ENCODE measurements around the gene GATA3.

Gene GATA3

DNA sequence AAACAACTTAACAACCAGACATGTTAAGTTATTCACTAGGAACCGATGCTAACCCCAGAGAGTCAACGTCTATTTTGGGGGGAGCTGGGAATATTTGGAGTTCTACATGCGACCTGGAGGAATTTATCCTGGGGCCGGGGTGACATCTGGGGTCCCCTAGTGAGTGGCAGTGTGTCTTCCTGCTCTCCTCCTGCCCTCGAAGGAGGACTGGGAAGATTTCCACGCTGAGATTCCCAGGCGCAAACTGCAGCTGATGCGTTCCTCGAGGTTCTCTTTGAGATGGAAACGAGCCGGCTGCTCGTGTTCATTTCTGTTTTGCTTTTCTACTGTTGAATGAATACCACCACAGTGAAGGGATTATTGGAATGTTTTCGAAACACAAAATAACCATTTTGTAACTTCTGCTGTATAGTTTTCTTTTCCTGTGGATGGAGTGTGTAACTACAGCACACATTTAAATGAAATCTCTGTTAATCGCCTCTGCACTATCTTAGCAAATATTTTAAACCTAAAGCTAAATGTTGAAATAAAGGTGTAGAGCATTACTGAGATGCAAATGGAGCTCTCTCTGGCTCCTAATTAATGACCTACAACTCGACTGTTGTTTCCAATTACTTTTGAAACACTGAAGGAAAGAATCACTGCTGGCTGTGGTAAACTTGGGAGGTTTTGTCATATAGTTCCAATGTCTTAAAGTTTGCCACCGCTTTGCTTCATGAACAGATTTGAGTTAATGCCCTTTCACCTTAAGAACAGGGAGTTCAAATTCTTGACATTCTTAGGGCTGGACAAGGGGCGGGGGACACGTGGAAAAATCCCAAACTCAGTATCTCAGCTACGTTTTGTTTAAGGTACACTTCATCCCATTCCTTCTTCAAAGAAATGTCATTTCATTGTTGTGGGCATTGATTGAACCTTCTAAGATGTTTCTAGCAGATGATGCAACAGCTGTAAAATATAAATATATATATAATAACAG lies 21.1 kb downstream of the GATA3 start:
- TF ChIP-seq, protein P1, sequence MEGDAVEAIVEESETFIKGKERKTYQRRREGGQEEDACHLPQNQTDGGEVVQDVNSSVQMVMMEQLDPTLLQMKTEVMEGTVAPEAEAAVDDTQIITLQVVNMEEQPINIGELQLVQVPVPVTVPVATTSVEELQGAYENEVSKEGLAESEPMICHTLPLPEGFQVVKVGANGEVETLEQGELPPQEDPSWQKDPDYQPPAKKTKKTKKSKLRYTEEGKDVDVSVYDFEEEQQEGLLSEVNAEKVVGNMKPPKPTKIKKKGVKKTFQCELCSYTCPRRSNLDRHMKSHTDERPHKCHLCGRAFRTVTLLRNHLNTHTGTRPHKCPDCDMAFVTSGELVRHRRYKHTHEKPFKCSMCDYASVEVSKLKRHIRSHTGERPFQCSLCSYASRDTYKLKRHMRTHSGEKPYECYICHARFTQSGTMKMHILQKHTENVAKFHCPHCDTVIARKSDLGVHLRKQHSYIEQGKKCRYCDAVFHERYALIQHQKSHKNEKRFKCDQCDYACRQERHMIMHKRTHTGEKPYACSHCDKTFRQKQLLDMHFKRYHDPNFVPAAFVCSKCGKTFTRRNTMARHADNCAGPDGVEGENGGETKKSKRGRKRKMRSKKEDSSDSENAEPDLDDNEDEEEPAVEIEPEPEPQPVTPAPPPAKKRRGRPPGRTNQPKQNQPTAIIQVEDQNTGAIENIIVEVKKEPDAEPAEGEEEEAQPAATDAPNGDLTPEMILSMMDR (IDR thresholded peaks at IDR 0.05; ENCODE audit: insufficient read depth, low read length): no peak
- TF ChIP-seq GABPA (IDR thresholded peaks at IDR 0.05; ENCODE audit: low read depth): no peak
- TF ChIP-seq, protein P2, sequence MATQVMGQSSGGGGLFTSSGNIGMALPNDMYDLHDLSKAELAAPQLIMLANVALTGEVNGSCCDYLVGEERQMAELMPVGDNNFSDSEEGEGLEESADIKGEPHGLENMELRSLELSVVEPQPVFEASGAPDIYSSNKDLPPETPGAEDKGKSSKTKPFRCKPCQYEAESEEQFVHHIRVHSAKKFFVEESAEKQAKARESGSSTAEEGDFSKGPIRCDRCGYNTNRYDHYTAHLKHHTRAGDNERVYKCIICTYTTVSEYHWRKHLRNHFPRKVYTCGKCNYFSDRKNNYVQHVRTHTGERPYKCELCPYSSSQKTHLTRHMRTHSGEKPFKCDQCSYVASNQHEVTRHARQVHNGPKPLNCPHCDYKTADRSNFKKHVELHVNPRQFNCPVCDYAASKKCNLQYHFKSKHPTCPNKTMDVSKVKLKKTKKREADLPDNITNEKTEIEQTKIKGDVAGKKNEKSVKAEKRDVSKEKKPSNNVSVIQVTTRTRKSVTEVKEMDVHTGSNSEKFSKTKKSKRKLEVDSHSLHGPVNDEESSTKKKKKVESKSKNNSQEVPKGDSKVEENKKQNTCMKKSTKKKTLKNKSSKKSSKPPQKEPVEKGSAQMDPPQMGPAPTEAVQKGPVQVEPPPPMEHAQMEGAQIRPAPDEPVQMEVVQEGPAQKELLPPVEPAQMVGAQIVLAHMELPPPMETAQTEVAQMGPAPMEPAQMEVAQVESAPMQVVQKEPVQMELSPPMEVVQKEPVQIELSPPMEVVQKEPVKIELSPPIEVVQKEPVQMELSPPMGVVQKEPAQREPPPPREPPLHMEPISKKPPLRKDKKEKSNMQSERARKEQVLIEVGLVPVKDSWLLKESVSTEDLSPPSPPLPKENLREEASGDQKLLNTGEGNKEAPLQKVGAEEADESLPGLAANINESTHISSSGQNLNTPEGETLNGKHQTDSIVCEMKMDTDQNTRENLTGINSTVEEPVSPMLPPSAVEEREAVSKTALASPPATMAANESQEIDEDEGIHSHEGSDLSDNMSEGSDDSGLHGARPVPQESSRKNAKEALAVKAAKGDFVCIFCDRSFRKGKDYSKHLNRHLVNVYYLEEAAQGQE (IDR thresholded peaks at IDR 0.05; ENCODE audit: insufficient replicate concordance, low read depth): no peak
- no peak for TF ChIP-seq SPI1 (IDR thresholded peaks at IDR 0.05; ENCODE audit: borderline replicate concordance, low read depth)
- TF ChIP-seq POLR2AphosphoS5 (IDR thresholded peaks at IDR 0.05; ENCODE audit: low read depth): no peak
- DNase-seq (ENCODE audit: low read depth in 1 of 2, low spot score in 1 of 2): no peak
- Histone ChIP-seq H3K4me3 (replicated peaks; ENCODE audit: insufficient read depth, low read length) (no peak overlapping the region), H3K27ac (replicated peaks) (no peak overlapping the region), H3K27me3 (ENCODE audit: insufficient read depth, poor library complexity, severe bottlenecking) (no peaks in the 10 kb centered on the region)

DNA sequence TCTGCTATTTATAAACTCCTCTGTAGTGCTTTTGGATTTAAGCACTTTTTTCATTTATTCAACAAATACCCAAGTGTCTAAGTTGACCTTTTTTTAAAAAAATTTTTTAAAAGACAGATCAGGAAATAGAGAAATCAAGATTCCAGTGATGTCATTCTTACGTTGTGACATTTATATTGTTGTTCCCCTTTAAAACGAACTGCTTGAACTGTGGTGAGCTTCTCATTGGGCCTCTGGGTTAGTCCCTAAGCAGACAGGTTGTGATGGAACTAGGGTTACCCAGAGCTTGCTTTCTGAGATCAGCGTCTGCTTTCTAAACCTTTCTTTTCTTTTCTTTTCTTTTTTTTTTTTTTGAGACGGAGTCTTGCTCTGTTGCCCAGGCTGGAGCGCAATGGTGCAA lies 22.4 kb downstream of the GATA3 start:
- Histone ChIP-seq H3K4me3 (replicated peaks; ENCODE audit: insufficient read depth, low read length) (no peak overlapping the region), H3K27me3 (ENCODE audit: insufficient read depth, poor library complexity, severe bottlenecking) (no peaks in the 10 kb centered on the region), H3K27ac (replicated peaks) (no peak overlapping the region)
- no peak for DNase-seq (ENCODE audit: low read depth in 1 of 2, low spot score in 1 of 2)
- TF ChIP-seq, protein P1 (IDR thresholded peaks at IDR 0.05; ENCODE audit: insufficient read depth, low read length): no peak
- TF ChIP-seq, protein P2 (IDR thresholded peaks at IDR 0.05; ENCODE audit: insufficient replicate concordance, low read depth): no peak
- no peak for TF ChIP-seq POLR2AphosphoS5 (IDR thresholded peaks at IDR 0.05; ENCODE audit: low read depth)
- TF ChIP-seq GABPA (IDR thresholded peaks at IDR 0.05; ENCODE audit: low read depth): no peak
- TF ChIP-seq SPI1 (IDR thresholded peaks at IDR 0.05; ENCODE audit: borderline replicate concordance, low read depth): no peak

DNA sequence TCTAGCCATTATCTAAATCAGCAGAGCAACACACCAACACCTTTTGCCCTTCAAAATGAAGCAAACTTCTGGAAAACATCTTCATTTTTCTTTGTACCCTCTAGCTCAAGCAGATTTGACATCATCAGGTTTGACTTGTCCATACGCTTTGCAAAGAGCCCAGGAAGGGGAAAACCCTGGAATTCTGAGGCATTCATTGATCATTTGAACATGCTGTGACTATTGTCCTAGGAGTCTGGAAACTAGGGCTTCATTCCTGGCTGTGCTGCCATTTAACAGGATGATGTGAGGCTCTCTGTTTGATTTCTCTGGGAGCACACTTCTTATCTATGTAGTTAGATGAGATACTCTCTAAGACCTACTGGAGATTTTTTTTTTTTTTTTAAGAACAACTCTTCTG lies 23.5 kb downstream of the GATA3 start:
- Histone ChIP-seq H3K27me3 (ENCODE audit: insufficient read depth, poor library complexity, severe bottlenecking) (no peaks in the 10 kb centered on the region), H3K27ac (replicated peaks) (no peak overlapping the region), H3K4me3 (replicated peaks; ENCODE audit: insufficient read depth, low read length) (no peak overlapping the region)
- TF ChIP-seq, protein P1 (IDR thresholded peaks at IDR 0.05; ENCODE audit: insufficient read depth, low read length): no peak
- TF ChIP-seq POLR2AphosphoS5 (IDR thresholded peaks at IDR 0.05; ENCODE audit: low read depth) (no peak), SPI1 (IDR thresholded peaks at IDR 0.05; ENCODE audit: borderline replicate concordance, low read depth) (no peak), GABPA (IDR thresholded peaks at IDR 0.05; ENCODE audit: low read depth) (no peak)
- TF ChIP-seq, protein P2 (IDR thresholded peaks at IDR 0.05; ENCODE audit: insufficient replicate concordance, low read depth): no peak
- no peak for DNase-seq (ENCODE audit: low read depth in 1 of 2, low spot score in 1 of 2)

Data from HL-60 (cell line).